ENCODE results near the gene SCNM1. TPM values are rescaled to one million over a fixed set of nuclear protein-coding genes. Genes with fewer than 3 reads are reported as not detected.

Gene SCNM1
- total RNA-seq, 2 donors from 2014 or later: 25.1 to 39.5 TPM

DNA sequence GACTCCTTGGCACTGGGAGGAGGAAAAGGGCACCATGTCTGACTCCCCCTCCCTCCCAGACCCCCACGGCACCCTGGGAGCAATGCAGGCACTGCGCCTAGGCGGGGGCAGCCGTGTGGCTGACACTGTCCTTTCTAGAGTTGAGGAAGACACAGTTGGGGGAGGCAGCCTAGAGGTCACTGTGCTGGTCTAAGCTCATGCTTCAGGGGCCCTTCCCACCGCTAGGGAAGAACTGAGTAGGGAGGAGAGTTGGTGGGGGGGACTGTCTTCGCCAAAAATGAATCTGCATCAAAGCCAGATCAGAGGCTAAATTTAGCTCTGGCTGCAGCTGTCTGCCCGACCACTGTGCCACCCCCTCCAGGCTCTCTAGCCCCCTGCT lies 22.9 kb upstream of the SCNM1 start:
- TF ChIP-seq POLR2A (IDR thresholded peaks at IDR 0.05) (no peak), POLR2AphosphoS5 (IDR thresholded peaks at IDR 0.05) (no peak)
- TF ChIP-seq, protein P1, sequence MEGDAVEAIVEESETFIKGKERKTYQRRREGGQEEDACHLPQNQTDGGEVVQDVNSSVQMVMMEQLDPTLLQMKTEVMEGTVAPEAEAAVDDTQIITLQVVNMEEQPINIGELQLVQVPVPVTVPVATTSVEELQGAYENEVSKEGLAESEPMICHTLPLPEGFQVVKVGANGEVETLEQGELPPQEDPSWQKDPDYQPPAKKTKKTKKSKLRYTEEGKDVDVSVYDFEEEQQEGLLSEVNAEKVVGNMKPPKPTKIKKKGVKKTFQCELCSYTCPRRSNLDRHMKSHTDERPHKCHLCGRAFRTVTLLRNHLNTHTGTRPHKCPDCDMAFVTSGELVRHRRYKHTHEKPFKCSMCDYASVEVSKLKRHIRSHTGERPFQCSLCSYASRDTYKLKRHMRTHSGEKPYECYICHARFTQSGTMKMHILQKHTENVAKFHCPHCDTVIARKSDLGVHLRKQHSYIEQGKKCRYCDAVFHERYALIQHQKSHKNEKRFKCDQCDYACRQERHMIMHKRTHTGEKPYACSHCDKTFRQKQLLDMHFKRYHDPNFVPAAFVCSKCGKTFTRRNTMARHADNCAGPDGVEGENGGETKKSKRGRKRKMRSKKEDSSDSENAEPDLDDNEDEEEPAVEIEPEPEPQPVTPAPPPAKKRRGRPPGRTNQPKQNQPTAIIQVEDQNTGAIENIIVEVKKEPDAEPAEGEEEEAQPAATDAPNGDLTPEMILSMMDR (IDR thresholded peaks at IDR 0.05): no peak
- no peak for DNase-seq (ENCODE audit: low spot score)
- H3K4me1 ChIP-seq (replicated peaks): no peaks in the 10 kb centered on the region
- H3K9me3 ChIP-seq: no peaks in the 10 kb centered on the region
- no peak overlapping the region for H3K27ac ChIP-seq
- no peak overlapping the region for H3K4me3 ChIP-seq
- no peaks in the 10 kb centered on the region for H3K27me3 ChIP-seq (replicated peaks; ENCODE audit: insufficient read depth)
- WGBS: 62% methylated on average over 7 of the region's 7 CpGs
- intact Hi-C loops (cut with DNase I): no loop called here
- H3K36me3 ChIP-seq: no peaks in the 10 kb centered on the region

DNA sequence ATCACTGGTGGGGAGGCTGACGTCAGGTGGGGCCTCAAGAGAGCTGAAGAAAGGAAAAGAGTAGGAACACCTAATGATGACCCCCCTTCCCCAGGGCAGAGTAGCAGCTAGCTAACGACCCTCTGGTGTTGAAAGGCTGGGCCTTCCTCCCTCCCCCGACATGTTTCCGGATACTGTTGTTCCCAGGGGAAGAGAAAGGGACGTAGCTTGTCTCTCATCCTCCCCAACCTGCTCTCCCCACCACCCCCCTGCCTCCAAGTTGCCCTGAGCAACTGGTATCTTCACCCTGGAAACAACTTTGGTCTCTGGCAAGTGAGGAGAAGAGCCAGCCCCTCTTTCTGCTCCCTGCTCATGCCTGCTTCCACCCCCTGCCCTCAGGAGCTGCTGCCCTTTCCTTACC lies 22.0 kb upstream of the SCNM1 start:
- Histone ChIP-seq H3K4me1 (replicated peaks) (no peaks in the 10 kb centered on the region), H3K27me3 (replicated peaks; ENCODE audit: insufficient read depth) (no peaks in the 10 kb centered on the region), H3K27ac (no peak overlapping the region), H3K36me3 (no peaks in the 10 kb centered on the region), H3K9me3 (no peaks in the 10 kb centered on the region), H3K4me3 (no peak overlapping the region)
- intact Hi-C loops (cut with DNase I): no loop called here
- DNase-seq (ENCODE audit: low spot score): no peak
- TF ChIP-seq POLR2AphosphoS5 (IDR thresholded peaks at IDR 0.05): no peak
- no peak for TF ChIP-seq POLR2A (IDR thresholded peaks at IDR 0.05)
- TF ChIP-seq, protein P1 (IDR thresholded peaks at IDR 0.05): no peak
- WGBS: 63% methylated on average over 5 of the region's 5 CpGs

DNA sequence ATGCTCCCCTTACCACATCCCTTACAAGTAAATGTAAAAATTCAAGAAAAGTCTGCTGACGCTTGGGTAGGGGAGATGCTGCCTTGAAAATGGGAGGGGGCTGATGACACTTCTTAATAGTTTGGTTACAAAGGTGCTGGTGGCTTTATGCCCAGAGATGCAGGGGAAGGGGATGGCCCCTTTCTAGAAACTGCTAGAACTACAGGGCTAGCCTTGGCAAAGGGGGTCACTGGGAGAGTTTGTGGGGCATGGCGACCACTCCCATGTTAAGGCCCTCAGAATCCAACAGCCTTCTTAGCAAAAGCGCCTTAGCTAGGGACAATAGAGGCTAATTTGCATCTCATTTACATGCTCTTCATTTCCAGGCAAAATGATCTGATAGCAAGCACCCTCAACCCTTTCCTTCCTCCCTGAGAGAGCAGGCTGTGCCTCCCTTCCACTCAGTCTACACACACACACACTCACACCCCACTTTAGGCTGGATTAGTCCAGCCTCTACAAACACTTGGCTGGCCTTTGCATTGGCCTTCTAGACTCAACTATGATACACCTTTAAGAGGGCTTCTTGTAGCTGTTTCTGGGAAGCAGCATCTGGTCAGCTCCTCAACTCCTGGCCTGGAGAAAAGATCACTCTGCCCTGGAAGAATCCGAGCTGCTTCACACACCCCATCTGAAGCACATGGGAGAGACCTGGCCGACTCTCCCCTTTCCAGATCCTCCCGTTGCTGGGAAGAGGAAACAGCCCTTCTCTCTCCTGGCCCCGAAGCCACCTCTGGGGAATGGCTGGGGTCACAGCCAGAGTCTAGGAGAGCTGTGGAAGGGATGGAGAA lies 21.3 kb upstream of the SCNM1 start:
- Histone ChIP-seq H3K4me1 (replicated peaks) (no peaks in the 10 kb centered on the region), H3K27me3 (replicated peaks; ENCODE audit: insufficient read depth) (no peaks in the 10 kb centered on the region), H3K27ac (peak overlapping the region in 1 of 2 donors; percentile 14), H3K9me3 (no peaks in the 10 kb centered on the region), H3K36me3 (no peaks in the 10 kb centered on the region), H3K4me3 (peak overlapping the region in 1 of 2 donors; percentile 75)
- no peak for DNase-seq (ENCODE audit: low spot score)
- WGBS: 60% methylated on average over 7 of the region's 7 CpGs
- intact Hi-C loops (cut with DNase I): loop anchor here (5.0 kb wide), 1 partner anchor 77 kb away; no protein-coding TSS in a partner anchor
- TF ChIP-seq POLR2AphosphoS5 (IDR thresholded peaks at IDR 0.05) (no peak), POLR2A (IDR thresholded peaks at IDR 0.05) (no peak)
- TF ChIP-seq, protein P1 (IDR thresholded peaks at IDR 0.05): no peak

DNA sequence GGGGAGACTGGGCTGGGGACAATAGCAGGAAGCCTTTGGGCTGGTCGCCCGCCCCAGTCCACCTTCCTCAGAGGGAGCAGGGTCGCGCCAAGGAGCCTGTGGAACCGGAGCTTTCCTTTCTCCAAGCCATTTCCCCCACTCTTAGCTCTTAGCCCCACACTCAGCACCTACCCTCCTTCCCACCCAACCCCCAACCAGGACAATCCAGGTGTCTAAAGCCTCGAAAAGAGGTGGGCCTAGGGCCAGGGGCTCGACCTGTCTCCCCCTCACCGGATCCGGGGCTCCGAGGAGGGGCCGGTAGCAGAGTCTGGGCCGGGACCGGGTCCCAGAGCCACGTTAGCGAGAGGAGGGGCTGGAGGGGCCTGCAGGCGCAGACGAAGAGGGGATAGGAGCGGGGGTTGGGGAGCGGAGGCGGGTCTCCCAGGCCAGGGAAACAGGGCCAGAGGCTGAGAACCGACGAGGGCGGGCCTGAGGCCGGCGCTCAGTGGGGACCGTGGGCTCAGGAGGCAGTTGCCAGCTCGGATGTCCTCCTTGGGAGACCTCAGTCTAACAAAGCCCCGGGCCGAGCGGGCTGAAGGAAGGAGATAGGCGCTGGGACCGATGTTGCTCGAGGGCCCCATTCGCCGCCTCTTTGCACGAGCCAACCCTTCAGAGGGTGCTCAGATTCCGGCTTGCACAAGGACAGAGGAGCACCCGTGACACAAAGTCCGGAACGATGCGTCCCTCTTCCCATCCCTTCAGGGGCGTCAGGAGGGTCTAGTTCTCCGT lies 20.5 kb upstream of the SCNM1 start:
- intact Hi-C loops (cut with DNase I): loop anchor here (5.0 kb wide), 1 partner anchor 78 kb away; no protein-coding TSS in a partner anchor
- peak overlapping the region; percentile 62 to 75 for H3K4me3 ChIP-seq
- no peaks in the 10 kb centered on the region for H3K36me3 ChIP-seq
- DNase-seq (ENCODE audit: low spot score): no peak
- no peaks in the 10 kb centered on the region for H3K9me3 ChIP-seq
- TF ChIP-seq POLR2AphosphoS5 (IDR thresholded peaks at IDR 0.05) (no peak), POLR2A (IDR thresholded peaks at IDR 0.05) (no peak)
- TF ChIP-seq, protein P1 (IDR thresholded peaks at IDR 0.05): no peak
- 13% methylated on average over 43 of the region's 43 CpGs for WGBS
- H3K27me3 ChIP-seq (replicated peaks; ENCODE audit: insufficient read depth): no peaks in the 10 kb centered on the region
- peak overlapping the region; percentile 59 to 68 for H3K27ac ChIP-seq
- no peaks in the 10 kb centered on the region for H3K4me1 ChIP-seq (replicated peaks)

All from prostate gland (tissue), 2 donors.